ENCODE measurements around the gene RASAL3. TPM values are rescaled to one million over a fixed set of nuclear protein-coding genes. Genes with fewer than 3 reads are reported as not detected.

RASAL3 gene
- total RNA-seq, 1 experiment from 2014 or later, result 1.9 TPM

GRCh38 chr19:15488489-15489226, 24.3 kb upstream of the RASAL3 start:
- Histone ChIP-seq H4K20me1 (ENCODE audit: control insufficient read depth, insufficient read depth, insufficient read length) (no peaks in the 10 kb centered on the region), H2BK12ac (ENCODE audit: insufficient read length, low read depth, low read length) (no peak overlapping the region), H2BK120ac (ENCODE audit: low read depth, low read length, poor library complexity, severe bottlenecking) (no peak overlapping the region), H3K27me3 (ENCODE audit: insufficient read depth, low read length) (no peaks in the 10 kb centered on the region), H3T11ph (ENCODE audit: low read length) (no peak overlapping the region), H2BK5ac (ENCODE audit: insufficient read length, low read length) (no peak overlapping the region), H3K79me1 (ENCODE audit: insufficient read depth, low read depth, low read length, poor library complexity, severe bottlenecking) (no peaks in the 10 kb centered on the region), H2BK15ac (ENCODE audit: low read depth, low read length) (no peak overlapping the region), H3K9me3 (ENCODE audit: control insufficient read depth, low read depth, low read length) (peaks cover 23% of the 10 kb centered on the region), H3K23ac (ENCODE audit: insufficient read length, low read depth, low read length) (no peak overlapping the region), H3K79me2 (ENCODE audit: insufficient read depth, low read length) (no peaks in the 10 kb centered on the region), H3K23me2 (ENCODE audit: insufficient read length, low read depth, low read length, poor library complexity, severe bottlenecking) (no peaks in the 10 kb centered on the region), H3K18ac (ENCODE audit: insufficient read length, low read depth, low read length) (no peak overlapping the region), H2BK20ac (ENCODE audit: low read depth, low read length, poor library complexity, severe bottlenecking) (no peak overlapping the region), H4K5ac (ENCODE audit: insufficient read length, low read depth, low read length) (no peak overlapping the region), H3K4me1 (ENCODE audit: insufficient read depth, low read length) (no peaks in the 10 kb centered on the region), H2AFZ (ENCODE audit: low read length) (no peak overlapping the region), H3K4ac (ENCODE audit: low read depth, low read length) (no peak overlapping the region), H3K14ac (ENCODE audit: insufficient read depth, low read length) (no peak overlapping the region), H3K27ac (ENCODE audit: insufficient read length, low read depth, low read length) (no peak overlapping the region), H3K4me2 (ENCODE audit: insufficient read depth, insufficient read length, low read length) (no peak overlapping the region), H2AK5ac (ENCODE audit: insufficient read length, low read length) (no peak overlapping the region), H4K8ac (replicated peaks; ENCODE audit: insufficient read length, low read depth, low read length) (no peak overlapping the region), H3K56ac (ENCODE audit: insufficient read length, low read depth, low read length) (no peak overlapping the region), H4K91ac (ENCODE audit: insufficient read length, low read depth, low read length) (no peak overlapping the region), H3K9ac (ENCODE audit: extremely low read depth, insufficient read length, low read length) (no peak overlapping the region)
- H3K4me1 Mint-ChIP-seq, result no peaks in the 10 kb centered on the region
- no peak overlapping the region for H3K4me3 Mint-ChIP-seq
- TF ChIP-seq CTCF (conservative IDR thresholded peaks at IDR 0.05), result no peak
- peaks cover 3% of the 10 kb centered on the region for H3K27me3 Mint-ChIP-seq (ENCODE audit: low read depth)
- H3K36me3 Mint-ChIP-seq (ENCODE audit: insufficient read depth in 1 of 3, low read depth in 3 of 3), result peaks cover 2 to 22% (median 8%) of the 10 kb centered on the region in 3 experiments; a peak in 4 of 7 replicates
- 100% methylated on average over 2 of the region's 13 CpGs for WGBS (ENCODE audit: extremely low coverage, insufficient read length, low lambda C conversion rate)
- DNase-seq, result no peak
- H3K9me3 Mint-ChIP-seq, result peaks cover 33 to 64% of the 10 kb centered on the region in 2 experiments
- H3K27ac Mint-ChIP-seq, result no peak overlapping the region
